GM19043 (cell line): ENCODE data around the gene CNTNAP5.

Source experiments
- ATAC-seq: cut with Tn5 transposase; IDR thresholded peaks from one replicate; pipeline ENCODE4 v1.9.1; 2021; ENCODE audit warnings: low read depth; ENCODE audit not compliant: unreplicated experiment

Gene CNTNAP5

GRCh38 chr2:124755386-124755785, 730.3 kb downstream of the CNTNAP5 start:
- no peak for ATAC-seq

- ATAC-seq: no peak
Observed at GRCh38 chr2:124756048-124756447, 731.0 kb downstream of the CNTNAP5 start.

GRCh38 chr2:124762388-124762787, 737.3 kb downstream of the CNTNAP5 start:
- no peak for ATAC-seq

GRCh38 chr2:124763611-124764010, 738.5 kb downstream of the CNTNAP5 start:
- ATAC-seq: no peak

GRCh38 chr2:124774781-124775180, 749.7 kb downstream of the CNTNAP5 start:
- ATAC-seq: no peak

- no peak for ATAC-seq
Observed at GRCh38 chr2:124776332-124776731, 751.2 kb downstream of the CNTNAP5 start.

GRCh38 chr2:124778076-124778475, 753.0 kb downstream of the CNTNAP5 start:
- ATAC-seq: no peak

- no peak for ATAC-seq
Observed at GRCh38 chr2:124796647-124797046, 771.6 kb downstream of the CNTNAP5 start.

- ATAC-seq: no peak
Observed at GRCh38 chr2:124797049-124797448, 772.0 kb downstream of the CNTNAP5 start.

GRCh38 chr2:124798551-124798950, 773.5 kb downstream of the CNTNAP5 start:
- no peak for ATAC-seq

- no peak for ATAC-seq
Observed at GRCh38 chr2:124804014-124804940, 779.2 kb downstream of the CNTNAP5 start.

- peak; percentile 42 for ATAC-seq
Observed at GRCh38 chr2:124805060-124805459, 780.0 kb downstream of the CNTNAP5 start.

- ATAC-seq: no peak
Observed at GRCh38 chr2:124810132-124810531, 785.0 kb downstream of the CNTNAP5 start.

GRCh38 chr2:124814968-124815745, 790.1 kb downstream of the CNTNAP5 start:
- ATAC-seq: no peak

- ATAC-seq: no peak
Observed at GRCh38 chr2:124816007-124816406, 790.9 kb downstream of the CNTNAP5 start.

- no peak for ATAC-seq
Observed at GRCh38 chr2:124822516-124822915, 797.4 kb downstream of the CNTNAP5 start.

- no peak for ATAC-seq
Observed at GRCh38 chr2:124824441-124824840, 799.4 kb downstream of the CNTNAP5 start.

- ATAC-seq: no peak
Observed at GRCh38 chr2:124832521-124832920, 807.4 kb downstream of the CNTNAP5 start.

- no peak for ATAC-seq
Observed at GRCh38 chr2:124834331-124834730, 809.2 kb downstream of the CNTNAP5 start.

- ATAC-seq: no peak
Observed at GRCh38 chr2:124835331-124835730, 810.2 kb downstream of the CNTNAP5 start.

GRCh38 chr2:124836416-124836815, 811.3 kb downstream of the CNTNAP5 start:
- no peak for ATAC-seq

GRCh38 chr2:124837496-124837895, 812.4 kb downstream of the CNTNAP5 start:
- ATAC-seq: no peak
